Activated CD8-positive, alpha-beta memory T cell treated with anti-CD3 and anti-CD28 coated beads, Interleukin-2, amount 50 U/mL, for 4 hours (primary cell): ENCODE data around the gene NPIPA3.
"Not testable (repeated sequence)": the region's sequence is repeated elsewhere in the genome, so short reads cannot be mapped to it uniquely, and the experiment has no call there.

Experiments
- DNase-seq: peaks from one replicate; pipeline ENCODE4 v3.0.0-alpha.2; 2020

NPIPA3 gene

GRCh38 chr16:14742273-14743128, 39.3 kb downstream of the NPIPA3 start, which contains the start of gene NPIPA2:
Gene NPIPA2 (plus strand): TSS chr16:14742533. CDS start chr16:14748066, 5,533 bp downstream.
- DNase-seq, result not testable (repeated sequence)

DNA sequence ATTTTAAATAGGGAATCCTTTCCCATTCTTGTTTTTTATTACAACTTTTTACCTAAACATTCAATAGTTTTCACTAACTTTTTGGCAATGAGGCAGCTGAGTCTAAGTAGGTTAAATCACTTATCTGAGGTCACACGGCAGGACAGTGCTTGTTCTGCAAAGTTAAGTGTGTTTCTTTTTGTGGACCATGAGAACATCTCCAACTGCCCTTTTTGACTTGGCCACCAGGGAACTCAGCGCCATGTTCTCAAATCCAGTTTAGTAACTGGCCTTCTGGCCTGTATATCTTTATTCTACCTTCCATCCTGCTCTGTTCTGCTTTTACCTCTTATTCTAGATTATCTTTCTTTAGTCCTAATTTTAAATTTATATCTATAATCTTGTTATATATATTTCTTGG, 70.4 kb downstream of the NPIPA3 start:
- not testable (repeated sequence) for DNase-seq

GRCh38 chr16:14775624-14776023, 72.4 kb downstream of the NPIPA3 start:
- DNase-seq, result not testable (repeated sequence)
